ENCODE data around the gene TASP1.

DNA sequence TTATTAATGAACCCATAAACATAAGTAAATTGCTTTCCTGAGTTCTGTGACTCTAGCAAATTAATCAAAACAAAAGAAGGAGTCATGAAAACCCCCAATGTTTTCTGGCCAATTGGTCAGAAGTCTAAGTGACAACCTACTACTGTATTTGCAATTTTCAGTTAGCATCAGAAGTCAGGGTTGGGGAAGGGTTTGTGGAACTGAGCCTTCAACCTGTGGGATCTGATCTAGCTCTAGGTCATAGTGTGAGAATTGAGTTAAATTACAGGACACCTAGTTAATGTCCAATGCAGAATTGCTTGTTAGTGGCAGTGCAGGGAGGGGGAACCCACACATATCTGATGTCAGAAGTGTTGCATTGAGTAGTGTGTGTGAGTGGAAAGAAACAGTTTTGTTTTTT is 275.3 kb downstream of the TASP1 start:
- TF ChIP-seq, protein P1, sequence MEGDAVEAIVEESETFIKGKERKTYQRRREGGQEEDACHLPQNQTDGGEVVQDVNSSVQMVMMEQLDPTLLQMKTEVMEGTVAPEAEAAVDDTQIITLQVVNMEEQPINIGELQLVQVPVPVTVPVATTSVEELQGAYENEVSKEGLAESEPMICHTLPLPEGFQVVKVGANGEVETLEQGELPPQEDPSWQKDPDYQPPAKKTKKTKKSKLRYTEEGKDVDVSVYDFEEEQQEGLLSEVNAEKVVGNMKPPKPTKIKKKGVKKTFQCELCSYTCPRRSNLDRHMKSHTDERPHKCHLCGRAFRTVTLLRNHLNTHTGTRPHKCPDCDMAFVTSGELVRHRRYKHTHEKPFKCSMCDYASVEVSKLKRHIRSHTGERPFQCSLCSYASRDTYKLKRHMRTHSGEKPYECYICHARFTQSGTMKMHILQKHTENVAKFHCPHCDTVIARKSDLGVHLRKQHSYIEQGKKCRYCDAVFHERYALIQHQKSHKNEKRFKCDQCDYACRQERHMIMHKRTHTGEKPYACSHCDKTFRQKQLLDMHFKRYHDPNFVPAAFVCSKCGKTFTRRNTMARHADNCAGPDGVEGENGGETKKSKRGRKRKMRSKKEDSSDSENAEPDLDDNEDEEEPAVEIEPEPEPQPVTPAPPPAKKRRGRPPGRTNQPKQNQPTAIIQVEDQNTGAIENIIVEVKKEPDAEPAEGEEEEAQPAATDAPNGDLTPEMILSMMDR (IDR thresholded peaks at IDR 0.05): no peak
- TF ChIP-seq POLR2A (IDR thresholded peaks at IDR 0.05): no peak
